Breast epithelium (tissue), 4 donors: Measurements from ENCODE around the gene IMPG1. TPM values are rescaled to one million over a fixed set of nuclear protein-coding genes. Genes with fewer than 3 reads are reported as not detected.

Source experiments
- DNase-seq, 2 donors: peaks; one replicate each; pipeline ENCODE4 v3.0.0-alpha.2; 2019; ENCODE audit warnings: low spot score in 2 of 2
- H3K27ac ChIP-seq, 2 donors: fragments of 200-600 bp; sonication (generic) in 1 of 2; one replicate each; pipeline ENCODE4 v1.5.1; 2016 to 2019; ENCODE audit warnings: mild to moderate bottlenecking in 1 of 2
- H3K27me3 ChIP-seq, 2 donors: fragments of 200-600 bp; sonication (generic) in 1 of 2; one replicate each; pipeline versions ENCODE4 v1.5.1 to v1.6.0; 2017 to 2019; ENCODE audit warnings: control low read depth in 1 of 2, mild to moderate bottlenecking in 1 of 2
- H3K36me3 ChIP-seq: fragments of 200-600 bp; one replicate; pipeline ENCODE4 v1.5.1; 2019
- H3K4me1 ChIP-seq, 2 donors: fragments of 200-600 bp; sonication (generic); one replicate each; pipeline ENCODE4 v1.5.1; 2016 to 2019; ENCODE audit warnings: control low read depth in 1 of 2
- H3K4me3 ChIP-seq, 3 donors: fragments of 200-600 bp; sonication (generic); 1 replicate in 2 of 3; 2 replicates in 1 of 3; pipeline ENCODE4 v1.5.1; 2016 to 2019; ENCODE audit warnings: mild to moderate bottlenecking in 3 of 3, moderate library complexity in 2 of 3
- H3K9me3 ChIP-seq, 2 donors: fragments of 200-600 bp; sonication (generic) in 1 of 2; one replicate each; pipeline ENCODE4 v1.5.1; 2016 to 2019; ENCODE audit warnings: control low read depth in 1 of 2
- CTCF ChIP-seq, 3 donors: fragments of 450-650 bp; IDR thresholded peaks; one replicate each; pipeline ENCODE4 v1.5.1; 2016 to 2017; ENCODE audit warnings: antibody characterized with exemption in 3 of 3, mild to moderate bottlenecking in 3 of 3, moderate library complexity in 3 of 3
- POLR2A ChIP-seq: fragments of 450-650 bp; IDR thresholded peaks from one replicate; pipeline ENCODE4 v1.6.1; 2016; ENCODE audit warnings: antibody characterized with exemption, mild to moderate bottlenecking, moderate library complexity
- POLR2AphosphoS5 ChIP-seq, 3 donors: sonication (generic); formaldehyde crosslinking; IDR thresholded peaks; one replicate each; pipeline ENCODE4 v1.6.1; 2017; ENCODE audit warnings: antibody characterized with exemption in 3 of 3
- intact Hi-C: fragments of 100-400 bp; cut with DNase I; formaldehyde crosslinking; loops from one replicate; pipeline ENCODE4 v1.15.1; 2023; ENCODE audit warnings: low total_unique reads
- total RNA-seq, 3 donors: library from RNA; depleted of rRNA; stranded (reverse); fragments of >200 nt; gene quantifications; one replicate each; pipeline ENCODE4 v1.1.0, GENCODE V29; 2016

IMPG1 gene
- total RNA-seq, 3 donors from 2014 or later: not detected

GRCh38 chr6:75896526-75896925, 175.9 kb downstream of the IMPG1 start:
- Histone ChIP-seq H3K4me1 (no peaks in the 10 kb centered on the region), H3K4me3 (no peak overlapping the region), H3K27ac (no peak overlapping the region), H3K9me3 (no peaks in the 10 kb centered on the region), H3K36me3 (no peaks in the 10 kb centered on the region), H3K27me3 (no peaks in the 10 kb centered on the region)
- TF ChIP-seq POLR2A: no peak
- intact Hi-C loops: no loop called here
- DNase-seq: no peak

- TF ChIP-seq CTCF (IDR thresholded peaks at IDR 0.05) (no peak), POLR2A (no peak), POLR2AphosphoS5 (IDR thresholded peaks at IDR 0.05) (no peak)
- H3K27me3 ChIP-seq: no peaks in the 10 kb centered on the region
- no peak overlapping the region for H3K27ac ChIP-seq
- no peaks in the 10 kb centered on the region for H3K9me3 ChIP-seq
- intact Hi-C loops: loop anchor here (5.0 kb wide), 1 partner anchor 681 kb away; no protein-coding TSS in a partner anchor
- DNase-seq: no peak
- no peaks in the 10 kb centered on the region for H3K4me1 ChIP-seq
- H3K4me3 ChIP-seq: no peak overlapping the region
- no peaks in the 10 kb centered on the region for H3K36me3 ChIP-seq
Observed at GRCh38 chr6:75893776-75894152, 178.7 kb downstream of the IMPG1 start.

- no peaks in the 10 kb centered on the region for H3K9me3 ChIP-seq
- H3K4me3 ChIP-seq: no peak overlapping the region
- no peak for DNase-seq
- H3K36me3 ChIP-seq: no peaks in the 10 kb centered on the region
- intact Hi-C loops: loop anchor here (5.0 kb wide), 1 partner anchor 681 kb away; no protein-coding TSS in a partner anchor
- TF ChIP-seq CTCF (IDR thresholded peaks at IDR 0.05) (peak; percentile 9 to 63 (median 46)), POLR2AphosphoS5 (IDR thresholded peaks at IDR 0.05) (no peak), POLR2A (no peak)
- no peaks in the 10 kb centered on the region for H3K4me1 ChIP-seq
- H3K27ac ChIP-seq: no peak overlapping the region
- no peaks in the 10 kb centered on the region for H3K27me3 ChIP-seq
Observed at GRCh38 chr6:75893058-75893775, 179.2 kb downstream of the IMPG1 start.

GRCh38 chr6:75892384-75892783, 180.1 kb downstream of the IMPG1 start:
- Histone ChIP-seq H3K27ac (no peak overlapping the region), H3K9me3 (no peaks in the 10 kb centered on the region), H3K27me3 (no peaks in the 10 kb centered on the region), H3K36me3 (no peaks in the 10 kb centered on the region), H3K4me3 (no peak overlapping the region), H3K4me1 (no peaks in the 10 kb centered on the region)
- intact Hi-C loops: loop anchor here (5.0 kb wide), 1 partner anchor 680 kb away; no protein-coding TSS in a partner anchor
- TF ChIP-seq POLR2A (no peak), POLR2AphosphoS5 (IDR thresholded peaks at IDR 0.05) (no peak), CTCF (IDR thresholded peaks at IDR 0.05) (no peak)
- no peak for DNase-seq

- H3K27ac ChIP-seq: no peak overlapping the region
- no peaks in the 10 kb centered on the region for H3K27me3 ChIP-seq
- no peak for DNase-seq
- H3K4me3 ChIP-seq: no peak overlapping the region
- H3K9me3 ChIP-seq: no peaks in the 10 kb centered on the region
- H3K36me3 ChIP-seq: peaks cover 5% of the 10 kb centered on the region
- TF ChIP-seq POLR2AphosphoS5 (IDR thresholded peaks at IDR 0.05) (no peak), CTCF (IDR thresholded peaks at IDR 0.05) (no peak), POLR2A (no peak)
- H3K4me1 ChIP-seq: no peaks in the 10 kb centered on the region
- intact Hi-C loops: no loop called here
Observed at GRCh38 chr6:75884822-75885221, 187.6 kb downstream of the IMPG1 start.
